Left lobe of liver (tissue), 2 donors: ENCODE measurements around the gene LRRC15. TPM values are rescaled to one million over a fixed set of nuclear protein-coding genes. Genes with fewer than 3 reads are reported as not detected.

Source experiments
- ATAC-seq: fragments of 200-7000 bp; cut with Tn5 transposase; one replicate; pipeline ENCODE4 v1.9.1; 2020; ENCODE audit warnings: mild to moderate bottlenecking, moderate library complexity
- DNase-seq: peaks from one replicate; pipeline ENCODE4 v3.0.0-alpha.2; 2020; ENCODE audit warnings: low spot score
- total RNA-seq: library from RNA; stranded (reverse); gene quantifications from one replicate; pipeline ENCODE4 v1.2.1, GENCODE V29; 2021
- donor health status: DM: no; HTN: no; CAD: no; lungs with moderate emphysema.
- donor health status: DM: no; HTN: yes; CAD: no.

The LRRC15 gene
- total RNA-seq, 1 donor from 2014 or later: not detected

DNA sequence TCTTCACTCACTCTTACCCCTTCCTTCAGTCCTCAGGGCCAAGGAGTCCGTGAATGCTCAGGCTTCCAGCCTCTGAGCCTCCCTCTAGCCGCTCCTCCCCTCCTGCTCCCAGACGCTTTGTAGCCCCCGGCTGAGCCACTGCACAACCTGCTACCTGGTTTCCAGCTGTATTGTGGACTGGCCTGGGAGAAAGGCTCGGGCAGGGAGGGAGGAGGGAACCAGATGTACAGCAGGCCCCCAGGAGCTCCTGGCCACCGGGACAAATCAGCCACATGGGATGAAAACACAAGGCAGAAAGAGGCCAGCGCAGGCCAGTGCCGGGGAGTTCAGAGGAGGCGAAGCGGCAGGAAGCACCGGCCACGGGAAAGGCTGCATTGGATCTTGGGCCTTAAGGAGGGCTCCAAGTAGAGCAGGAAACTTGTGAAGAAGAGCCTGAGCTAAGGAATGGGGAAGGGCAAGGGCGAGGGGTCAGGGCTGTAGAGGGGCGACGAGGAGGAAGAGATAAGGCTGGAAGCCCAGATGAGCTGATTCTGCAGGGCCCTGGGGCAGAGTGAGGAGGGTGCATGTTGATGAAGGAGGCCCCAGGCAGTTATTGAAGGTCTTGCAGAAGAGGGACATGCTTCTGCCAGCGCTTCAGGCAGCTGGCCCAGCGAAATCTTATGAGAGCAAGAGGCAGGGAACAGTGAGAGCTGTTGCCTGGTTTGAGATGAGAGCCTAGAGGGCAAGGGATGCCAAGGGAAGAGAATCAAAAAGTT, 32.8 kb downstream of the LRRC15 start:
- ATAC-seq: no peak
- DNase-seq: no peak

DNA sequence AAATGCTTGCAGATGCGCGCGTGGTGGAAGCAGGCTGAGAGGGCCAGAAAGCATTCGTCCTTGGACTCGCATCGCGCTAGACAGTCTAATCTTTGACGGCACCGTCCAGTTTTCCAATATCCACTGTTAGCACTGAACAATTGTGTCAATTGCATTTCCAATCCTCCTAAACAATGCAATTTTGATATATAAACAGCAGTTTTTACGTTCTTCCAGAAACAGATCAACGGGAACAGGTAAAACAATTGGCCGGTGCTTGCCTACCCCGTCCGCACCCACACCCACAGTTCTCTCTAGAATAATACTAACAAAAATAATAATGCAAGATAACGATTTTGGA, 35.6 kb downstream of the LRRC15 start:
- DNase-seq (no peak), ATAC-seq (no peak)

DNA sequence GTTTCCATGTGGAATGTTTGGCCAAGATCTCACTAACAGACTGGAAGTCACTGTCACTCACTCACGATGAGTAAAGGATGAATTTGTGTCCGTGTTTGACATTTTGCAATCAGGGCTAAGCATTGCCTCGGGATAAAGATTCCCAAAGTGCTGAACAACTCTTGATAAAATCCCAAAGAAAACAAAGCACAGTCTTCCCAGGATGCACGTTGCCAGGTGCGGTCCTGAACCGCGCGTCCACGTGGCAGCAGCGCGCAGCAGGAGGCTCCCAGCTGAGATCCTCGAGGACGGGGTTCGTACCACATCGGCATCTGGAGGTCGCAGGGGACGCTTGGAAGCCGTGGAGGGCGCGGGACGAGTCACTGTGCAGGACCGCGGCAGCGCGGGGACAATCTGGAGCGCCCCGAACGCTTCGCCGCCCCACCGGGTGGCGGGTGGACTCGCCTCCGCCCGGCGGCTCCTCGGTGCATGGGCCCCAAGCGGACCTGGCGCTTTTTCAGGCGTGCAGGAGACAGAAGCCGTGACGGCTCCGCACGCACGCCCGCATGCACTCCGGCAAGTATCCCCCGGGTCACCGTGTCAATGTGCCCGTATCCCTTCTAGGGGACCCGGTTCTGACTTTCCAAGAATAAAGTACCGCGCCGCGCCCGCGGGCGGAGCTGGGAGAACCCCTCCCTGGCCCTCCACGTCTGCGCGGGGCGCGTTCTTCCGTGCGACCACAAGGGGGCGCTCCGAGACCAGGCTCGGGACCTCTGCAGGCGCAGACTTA, 36.1 kb downstream of the LRRC15 start:
- ATAC-seq: peak; percentile 87
- DNase-seq: peak; percentile 92

DNA sequence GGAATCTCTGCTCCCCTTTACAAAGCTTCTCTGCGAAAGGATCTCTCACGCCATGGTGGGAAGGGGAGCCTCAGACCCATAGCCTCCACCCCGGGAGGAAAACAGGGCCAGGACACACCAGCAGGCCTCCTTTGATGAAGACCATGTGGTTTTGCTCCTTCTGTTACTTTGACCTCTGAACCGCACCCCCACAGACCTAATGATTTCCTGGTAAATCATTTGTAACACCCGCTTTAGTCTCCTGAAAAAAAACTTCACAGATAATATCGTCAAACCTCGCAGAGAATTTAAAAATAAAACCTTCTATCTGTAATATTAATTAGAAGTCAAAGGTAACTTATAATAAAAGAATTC, 36.7 kb downstream of the LRRC15 start:
- peak; percentile 36 for ATAC-seq
- peak; percentile 71 for DNase-seq

DNA sequence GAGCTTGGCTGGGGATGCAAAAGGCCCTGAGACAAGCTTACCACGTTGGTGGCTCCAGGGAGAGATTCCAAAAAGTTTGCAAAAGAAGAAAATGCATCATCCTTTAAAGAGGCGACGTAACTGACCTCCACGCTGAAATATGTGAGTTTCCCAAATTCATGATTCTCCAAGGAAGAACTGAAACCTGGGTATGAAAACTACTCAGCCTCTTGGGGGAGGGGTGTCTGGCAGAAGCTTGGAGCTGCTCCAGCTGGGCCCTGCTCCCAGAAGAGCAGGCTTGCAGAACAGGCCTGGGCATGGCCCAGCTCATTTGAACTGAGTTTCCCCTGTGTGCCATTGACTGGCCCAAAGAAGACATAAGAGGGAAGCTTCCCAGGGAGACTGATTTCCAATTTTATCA, 39.0 kb downstream of the LRRC15 start:
- peak; percentile 62 for ATAC-seq
- DNase-seq: peak; percentile 86

DNA sequence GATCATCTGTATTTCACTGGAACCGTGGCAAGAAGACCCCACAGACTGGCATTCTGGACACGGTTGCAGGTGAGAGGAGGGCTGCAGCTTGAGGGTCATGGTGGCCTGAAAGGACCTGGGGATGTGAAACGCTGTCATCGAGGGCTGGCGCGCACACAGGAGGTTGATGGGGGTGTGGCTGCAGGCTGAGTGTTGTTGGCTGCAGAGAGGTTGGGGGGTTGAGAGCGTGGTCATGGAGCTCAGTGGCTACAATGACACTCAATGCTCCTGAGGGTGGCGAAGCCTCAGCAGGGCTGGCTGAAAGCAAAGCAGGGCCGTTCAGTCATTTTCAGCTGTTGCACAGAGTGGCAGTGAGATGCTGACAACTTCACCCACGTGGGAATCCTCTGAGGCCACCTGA, 39.4 kb downstream of the LRRC15 start:
- DNase-seq (no peak), ATAC-seq (no peak)

DNA sequence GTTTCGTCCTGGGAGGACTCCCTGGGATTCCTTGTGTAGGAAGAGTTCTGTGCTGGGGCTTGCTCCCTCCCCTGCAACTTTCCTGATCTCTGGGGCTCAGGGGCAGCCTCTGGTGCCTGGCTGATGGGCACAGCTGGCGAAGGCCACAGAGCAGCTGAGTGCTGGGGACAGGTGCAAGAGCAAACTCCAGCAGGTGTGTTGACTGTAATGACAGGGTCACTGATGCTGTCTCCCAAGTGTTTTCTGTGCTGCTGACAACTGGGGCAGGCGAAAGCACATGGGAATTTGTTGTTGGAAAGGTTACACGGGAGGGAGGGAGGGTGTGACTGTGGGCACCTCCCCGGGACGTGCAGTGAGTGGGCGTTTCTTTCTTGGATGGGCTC, 40.0 kb downstream of the LRRC15 start:
- no peak for ATAC-seq
- DNase-seq: no peak

DNA sequence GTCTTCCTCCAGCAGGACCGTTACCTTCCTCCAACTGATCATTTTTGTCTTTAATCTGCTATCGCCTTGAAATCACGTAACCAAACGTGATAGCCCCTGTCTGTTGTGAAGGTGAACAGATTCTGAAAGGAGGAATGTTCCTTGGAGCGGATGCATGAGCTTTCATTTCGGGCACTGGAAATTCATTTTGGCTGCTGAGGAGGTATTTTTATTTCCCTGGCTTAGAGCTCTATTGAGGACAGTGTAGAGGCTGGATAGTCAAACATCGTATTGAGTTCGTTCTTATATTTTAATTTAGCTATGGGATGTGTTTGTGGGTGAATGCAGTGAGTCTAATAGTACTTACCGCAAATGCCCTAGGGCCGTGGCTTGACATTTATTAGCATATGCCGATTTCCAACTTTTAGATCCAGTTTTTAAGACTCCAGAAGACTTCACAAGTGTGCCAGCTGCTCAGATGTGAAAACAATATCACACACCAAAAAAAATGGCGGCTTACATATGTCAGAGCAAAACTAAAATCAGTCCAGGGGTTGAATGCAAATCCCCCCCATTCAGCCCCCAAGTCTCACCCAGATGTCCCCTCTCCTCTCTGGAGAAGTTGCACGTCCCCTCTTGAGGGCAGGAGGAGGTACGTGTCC, 40.5 kb downstream of the LRRC15 start:
- no peak for ATAC-seq
- DNase-seq: no peak

DNA sequence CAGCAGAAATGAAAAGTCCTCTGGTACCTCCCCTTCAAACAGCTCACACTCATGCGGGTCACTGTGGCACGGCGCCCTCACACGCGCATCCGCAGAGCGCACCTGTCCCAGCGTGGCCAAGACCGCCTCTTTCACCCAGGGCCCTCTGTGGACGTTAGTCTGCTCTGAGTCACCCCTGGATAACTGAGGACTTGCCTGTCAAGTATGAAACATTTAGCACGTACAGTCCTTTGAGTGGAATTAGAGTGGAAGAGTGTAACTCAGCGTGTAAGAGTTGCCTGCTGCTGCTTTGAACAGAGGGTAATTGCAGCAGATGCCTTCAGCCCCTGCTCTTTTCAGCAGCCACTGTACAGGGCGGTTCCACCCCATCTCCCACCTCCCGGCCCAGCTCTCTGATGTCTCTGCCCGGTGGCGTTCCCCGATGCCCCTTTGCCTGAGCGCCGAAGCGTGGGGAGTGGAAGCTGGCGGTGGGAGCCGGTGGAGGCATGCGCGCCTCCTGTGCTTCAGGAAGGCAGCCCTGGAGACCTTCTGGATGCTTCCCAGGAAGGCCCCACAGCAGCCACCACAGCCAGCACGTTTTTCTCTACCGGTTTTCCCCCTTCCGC, 41.4 kb downstream of the LRRC15 start:
- no peak for DNase-seq
- no peak for ATAC-seq

DNA sequence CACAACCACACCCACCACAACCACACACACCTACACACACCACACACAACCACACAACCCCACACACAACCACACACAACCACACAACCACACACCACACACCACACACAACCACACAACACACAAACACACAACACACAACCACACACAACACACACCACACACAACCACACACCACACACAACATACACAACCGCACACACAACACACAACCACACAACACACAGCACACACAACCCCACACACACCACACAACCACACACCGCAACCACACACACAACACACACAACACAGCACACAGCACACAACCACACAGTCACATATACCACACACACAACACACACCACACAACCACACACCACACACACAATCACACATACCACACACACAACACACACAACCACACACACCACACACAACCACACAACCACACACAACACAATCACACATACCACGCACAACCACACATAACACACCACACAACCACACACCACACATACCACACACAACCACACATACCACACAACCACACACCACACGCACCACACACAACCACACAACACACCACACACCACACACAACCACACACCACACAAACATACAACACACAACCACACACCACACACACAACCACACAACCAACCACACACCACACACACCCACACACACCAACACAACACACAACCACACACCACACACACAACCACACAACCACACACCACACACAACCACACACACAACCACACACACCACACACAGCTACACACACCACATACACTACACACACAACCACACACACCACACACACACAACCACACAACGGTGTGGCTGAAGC, 42.1 kb downstream of the LRRC15 start:
- ATAC-seq (no peak), DNase-seq (no peak)

DNA sequence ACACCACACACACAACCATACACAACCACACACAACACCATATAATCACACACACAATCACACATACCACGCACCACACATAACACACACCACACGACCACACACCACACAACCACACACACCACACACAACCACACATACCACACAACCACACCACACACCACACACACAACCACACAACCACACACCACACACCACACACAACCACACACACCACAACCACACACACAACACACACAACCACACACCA, 42.6 kb downstream of the LRRC15 start:
- DNase-seq (no peak), ATAC-seq (no peak)

DNA sequence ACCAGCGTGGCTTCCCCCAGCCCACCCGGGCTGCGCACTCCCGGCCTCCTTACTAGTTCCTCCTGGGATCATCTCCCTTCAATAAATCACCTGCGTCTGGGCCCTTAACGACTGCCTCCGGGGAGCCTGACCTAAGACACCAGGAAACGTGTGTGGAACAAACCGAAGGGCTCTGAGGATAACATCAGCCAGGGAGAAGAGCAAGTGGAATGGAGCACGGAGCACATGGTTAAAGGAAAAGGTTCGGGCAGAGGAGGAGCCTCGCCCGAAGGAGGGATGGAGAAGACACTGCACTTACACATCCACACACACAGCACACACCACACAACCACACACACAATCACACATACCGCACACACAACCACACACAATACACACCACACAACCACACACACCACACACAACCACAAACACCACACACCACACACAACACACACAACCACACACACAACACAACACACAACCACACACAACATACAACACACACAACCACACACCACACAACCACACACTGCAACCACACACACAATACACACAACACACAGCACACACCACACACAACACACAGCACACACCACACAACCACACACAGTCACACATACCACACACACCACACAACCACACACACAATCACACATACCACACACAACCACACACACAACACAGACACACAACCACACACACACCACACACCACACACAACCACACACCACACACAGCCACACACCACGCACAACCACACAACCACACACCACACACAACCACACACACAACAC, 43.2 kb downstream of the LRRC15 start:
- ATAC-seq (no peak), DNase-seq (no peak)

DNA sequence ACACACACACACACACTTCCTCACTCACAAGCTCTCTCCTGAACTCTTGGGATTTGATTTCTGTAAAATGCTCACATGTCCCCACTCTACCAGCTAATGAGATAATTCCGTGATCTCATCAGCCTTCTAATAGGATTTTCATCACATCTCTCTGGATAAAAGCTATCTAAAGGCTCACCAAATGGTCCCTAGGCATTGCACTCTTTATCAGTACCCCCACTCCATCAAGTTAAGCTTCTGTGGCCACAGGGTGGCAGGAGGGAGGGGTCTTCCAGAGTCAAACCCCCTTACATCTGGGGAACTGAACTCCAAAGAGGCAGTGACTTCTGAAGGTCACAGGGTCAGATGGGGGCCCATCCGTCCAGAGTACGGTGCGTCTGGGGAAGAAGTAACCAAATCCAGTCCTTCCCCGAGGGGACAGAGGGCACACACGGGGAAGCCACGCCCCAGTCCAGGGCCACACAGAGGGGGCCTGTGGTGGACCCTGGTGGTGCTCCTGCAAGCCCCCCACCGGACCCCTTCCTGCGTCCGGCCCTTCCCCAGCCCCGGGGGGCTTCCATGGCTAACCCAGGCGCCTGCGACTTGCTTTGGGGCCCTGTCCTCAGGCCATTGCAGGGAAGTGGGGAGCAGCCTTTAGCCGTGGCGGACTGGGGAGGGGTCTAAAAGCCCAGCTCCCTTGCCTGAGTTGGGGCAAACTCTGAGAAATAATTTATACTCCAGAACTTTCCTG, 44.0 kb downstream of the LRRC15 start:
- DNase-seq: no peak

DNA sequence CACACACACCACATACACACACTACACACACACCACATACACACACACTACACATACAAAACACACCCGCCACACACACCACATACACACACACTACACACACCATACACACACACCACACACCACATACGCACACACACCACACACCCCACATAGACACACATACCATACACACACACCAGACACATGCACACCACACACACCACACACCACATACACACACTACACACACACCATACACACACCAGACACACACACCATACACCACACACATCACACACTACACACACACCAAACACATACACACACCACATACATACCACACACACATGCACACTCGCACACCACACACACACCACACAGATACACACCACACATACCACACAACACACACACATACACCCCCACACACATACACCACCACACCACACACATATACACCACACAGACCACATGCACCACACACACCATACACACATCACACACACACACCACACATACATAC, 44.7 kb downstream of the LRRC15 start:
- ATAC-seq (no peak), DNase-seq (no peak)

More for the DNA sequence above, 44.0 kb downstream of the LRRC15 start:
- ATAC-seq: no peak

DNA sequence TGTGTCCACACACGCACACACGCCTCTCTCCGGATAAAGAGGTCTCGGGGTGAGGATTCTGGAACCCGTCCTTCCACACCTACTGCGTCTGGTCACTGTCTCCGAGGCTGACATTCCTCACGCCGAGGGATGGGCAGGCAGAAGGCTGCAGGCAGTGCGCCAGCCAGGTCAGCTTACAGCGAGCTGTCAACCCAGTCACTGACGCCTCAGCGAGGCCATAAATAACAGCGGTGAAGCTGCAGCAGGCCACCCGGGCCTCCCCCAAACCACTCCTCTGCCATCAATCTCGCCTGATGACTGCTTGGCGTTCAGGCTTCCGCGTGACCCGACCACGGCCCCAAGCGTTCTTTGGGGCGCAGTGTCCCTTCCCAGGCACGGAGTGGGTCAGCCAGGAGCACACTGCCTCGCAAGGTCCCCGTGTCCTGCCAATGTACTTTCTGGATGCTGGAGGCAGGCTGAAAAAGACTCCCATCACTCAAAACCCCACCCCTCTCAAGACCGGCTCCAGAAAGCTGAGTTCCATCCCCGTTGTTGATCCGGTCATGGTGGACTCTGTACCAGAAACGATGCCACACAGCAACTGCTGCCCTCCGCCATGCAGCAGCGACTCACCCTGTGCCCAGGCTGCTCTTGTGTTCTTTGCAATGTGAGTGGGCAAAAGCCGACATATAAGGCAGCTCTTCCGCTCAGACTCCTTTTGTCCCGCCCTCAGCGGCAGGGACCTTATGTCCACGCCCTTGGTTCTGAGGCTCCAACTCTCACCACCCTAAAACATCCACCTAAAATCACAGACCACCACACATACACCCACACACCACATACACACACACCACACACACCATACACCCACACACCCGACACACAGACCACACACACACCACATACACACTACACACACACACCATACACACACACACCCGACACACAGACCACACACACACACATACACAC, 45.5 kb downstream of the LRRC15 start:
- no peak for DNase-seq
- peak; percentile 30 for ATAC-seq

DNA sequence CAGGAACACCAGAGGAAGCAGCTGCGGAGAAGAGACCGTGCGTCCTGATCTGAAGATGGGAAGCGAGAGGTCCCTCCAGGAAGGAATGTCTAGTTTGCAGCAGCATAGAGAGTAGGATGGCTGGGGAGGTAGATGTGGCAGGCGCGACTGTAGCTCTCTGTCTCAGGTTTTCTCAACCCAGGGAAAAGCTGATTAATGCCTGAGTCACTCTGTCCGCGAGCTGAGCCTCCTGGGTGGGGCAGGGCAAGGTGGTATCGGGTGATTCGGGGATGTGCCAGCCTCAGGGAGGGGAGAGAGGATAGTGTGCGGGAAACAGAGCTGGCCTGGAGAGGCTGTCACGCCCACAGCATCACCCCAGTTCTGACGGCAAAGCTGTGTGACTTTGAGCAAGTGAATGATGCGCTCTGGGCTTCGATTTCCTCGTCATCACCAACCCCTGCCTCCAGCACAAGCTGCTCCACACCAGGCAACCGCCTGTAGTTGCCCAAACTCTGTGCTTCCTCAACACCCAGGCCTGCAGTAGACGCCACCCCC, 46.8 kb downstream of the LRRC15 start:
- ATAC-seq: no peak
- DNase-seq: no peak

DNA sequence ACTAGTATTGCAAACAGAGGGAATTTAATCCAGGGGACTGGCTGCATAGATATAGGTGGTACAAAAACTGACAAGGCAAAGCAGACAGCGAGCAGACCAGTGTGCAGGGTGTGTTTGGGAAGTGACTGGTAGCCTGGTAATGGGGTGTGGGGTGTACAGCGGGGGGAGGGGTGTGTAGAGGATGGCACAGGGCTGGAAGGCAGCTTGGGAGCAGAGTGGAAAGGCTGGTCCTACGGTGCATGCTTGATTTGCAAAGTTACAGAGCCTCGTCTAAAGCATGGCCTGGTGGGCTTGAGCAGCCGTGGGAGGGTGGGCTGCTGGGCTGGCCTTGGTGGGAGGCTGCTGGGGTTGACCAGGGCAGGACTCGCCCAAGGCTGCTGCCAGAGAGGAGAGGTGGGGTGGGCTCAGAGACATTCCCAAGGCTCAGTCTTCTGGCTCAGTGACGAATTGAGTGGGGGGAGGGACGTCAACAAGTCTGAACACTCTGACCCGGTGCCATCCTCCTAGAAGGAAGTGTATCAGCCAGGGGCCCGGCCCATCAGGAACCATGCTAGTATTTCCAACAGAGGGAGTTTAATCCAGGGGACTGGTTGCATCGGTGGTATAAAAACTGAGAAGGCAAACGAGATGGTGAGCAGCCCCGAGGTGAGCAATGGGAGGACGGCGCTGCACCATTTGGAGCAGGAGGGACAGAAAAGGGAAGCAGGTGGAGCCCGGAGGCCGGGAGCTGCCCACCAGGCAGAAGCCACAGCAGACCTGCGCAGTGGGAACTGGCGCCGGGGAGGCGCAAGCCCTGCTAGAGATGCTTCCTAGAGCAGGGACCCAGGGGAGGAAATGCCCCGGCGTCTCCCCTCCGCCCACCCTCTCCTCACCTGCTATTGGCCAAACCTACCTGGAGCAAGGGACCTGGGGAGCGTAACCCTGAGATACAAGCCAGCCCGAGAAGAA, 47.6 kb downstream of the LRRC15 start:
- DNase-seq: no peak

More for the DNA sequence above, 47.6 kb downstream of the LRRC15 start:
- no peak for ATAC-seq
